GM23248 (cell line): ENCODE measurements around the gene CEP57. TPM values are rescaled to one million over a fixed set of nuclear protein-coding genes. Genes with fewer than 3 reads are reported as not detected.

Experiments
- DNase-seq: peaks from one replicate; pipeline ENCODE4 v3.0.0-alpha.2; 2015
- H2AFZ ChIP-seq: fragments of 200-600 bp; sonication (generic); 2 replicates; pipeline ENCODE4 v1.6.1; 2016; ENCODE audit warnings: antibody characterized with exemption
- H3F3A ChIP-seq: fragments of 200-600 bp; sonication (generic); 2 replicates; pipeline ENCODE4 v1.6.1; 2016; ENCODE audit warnings: mild to moderate bottlenecking, antibody characterized with exemption, mixed run types; ENCODE audit not compliant: insufficient read depth
- H3K27ac ChIP-seq: fragments of 200-600 bp; sonication (generic); 2 replicates; pipeline ENCODE4 v1.5.1; 2016; ENCODE audit warnings: mild to moderate bottlenecking
- H3K27me3 ChIP-seq: fragments of 200-600 bp; sonication (generic); replicated peaks from 2 replicates; pipeline ENCODE4 v1.6.1; 2016; ENCODE audit warnings: mild to moderate bottlenecking; ENCODE audit not compliant: insufficient read depth
- H3K36me3 ChIP-seq: fragments of 200-600 bp; sonication (generic); 2 replicates; pipeline ENCODE4 v1.6.1; 2016; ENCODE audit warnings: low read depth, mild to moderate bottlenecking
- H3K4me1 ChIP-seq: fragments of 200-600 bp; sonication (generic); 2 replicates; pipeline ENCODE4 v1.6.1; 2016; ENCODE audit warnings: mild to moderate bottlenecking; ENCODE audit not compliant: insufficient read depth
- H3K4me2 ChIP-seq: fragments of 200-600 bp; sonication (generic); one replicate; pipeline ENCODE4 v1.6.1; 2016; ENCODE audit warnings: mild to moderate bottlenecking; ENCODE audit not compliant: unreplicated experiment
- H3K4me3 ChIP-seq: fragments of 200-600 bp; sonication (generic); 2 replicates; pipeline ENCODE4 v1.5.1; 2016; ENCODE audit warnings: mild to moderate bottlenecking
- H3K79me2 ChIP-seq: fragments of 200-600 bp; sonication (generic); 2 replicates; pipeline ENCODE4 v1.6.1; 2016; ENCODE audit warnings: mild to moderate bottlenecking; ENCODE audit not compliant: insufficient read depth
- H3K9ac ChIP-seq: fragments of 200-600 bp; sonication (generic); 2 replicates; pipeline ENCODE4 v1.6.1; 2016; ENCODE audit warnings: mild to moderate bottlenecking
- H3K9me2 ChIP-seq: fragments of 200-600 bp; sonication (generic); 2 replicates; pipeline ENCODE4 v1.6.1; 2016; ENCODE audit warnings: mixed run types, mild to moderate bottlenecking, moderate library complexity; ENCODE audit not compliant: insufficient read depth
- H3K9me3 ChIP-seq: fragments of 200-600 bp; sonication (generic); one replicate; pipeline ENCODE4 v1.6.1; 2017; ENCODE audit warnings: low read depth
- H4K20me1 ChIP-seq: fragments of 200-600 bp; sonication (generic); 2 replicates; pipeline ENCODE4 v1.6.0; 2016; ENCODE audit not compliant: insufficient read depth
- EZH2 ChIP-seq: fragments of 200-600 bp; sonication (generic); IDR thresholded peaks from 2 replicates; pipeline ENCODE4 v1.6.1; 2018; ENCODE audit warnings: antibody characterized with exemption, mild to moderate bottlenecking; ENCODE audit not compliant: insufficient read depth, poor library complexity, severe bottlenecking
- EZH2phosphoT487 ChIP-seq: fragments of 200-600 bp; sonication (generic); IDR thresholded peaks from 2 replicates; pipeline ENCODE4 v1.6.1; 2018; ENCODE audit warnings: antibody characterized with exemption, moderate library complexity, mild to moderate bottlenecking, low read depth; ENCODE audit not compliant: insufficient read depth
- WGBS, 2 experiments: methylation state at CpG; one replicate each; pipeline ENCODE4 v1.1.6; 2015 to 2017; ENCODE audit warnings: low lambda C conversion rate in 2 of 2, low coverage in 1 of 2; ENCODE audit errors: missing lambda C conversion rate in 2 of 2; 5-methylcytosine and 5-hydroxymethylcytosine counted together
- in situ Hi-C: fragments of 300-500 bp; cut with MboI; formaldehyde crosslinking; loops from 2 replicates; pipeline ENCODE4 v1.15.0; 2020
- polyA plus RNA-seq: library from polyadenylated mRNA; unstranded; fragments of >200 nt; fragmentation: Nextera tagmentation; extraction: Ambion mirVana; gene quantifications from 2 replicates; pipeline ENCODE4 v1.2.1, GENCODE V29; 2016
- total RNA-seq: library from RNA; depleted of rRNA; stranded (reverse); fragments of >200 nt; shearing (Covaris generic); gene quantifications from 2 replicates; pipeline ENCODE4 v1.2.3, GENCODE V29; 2014

Gene CEP57
- total and polyA plus RNA-seq, 2 experiments from 2014 or later = 36.5 to 41.1 TPM

DNA sequence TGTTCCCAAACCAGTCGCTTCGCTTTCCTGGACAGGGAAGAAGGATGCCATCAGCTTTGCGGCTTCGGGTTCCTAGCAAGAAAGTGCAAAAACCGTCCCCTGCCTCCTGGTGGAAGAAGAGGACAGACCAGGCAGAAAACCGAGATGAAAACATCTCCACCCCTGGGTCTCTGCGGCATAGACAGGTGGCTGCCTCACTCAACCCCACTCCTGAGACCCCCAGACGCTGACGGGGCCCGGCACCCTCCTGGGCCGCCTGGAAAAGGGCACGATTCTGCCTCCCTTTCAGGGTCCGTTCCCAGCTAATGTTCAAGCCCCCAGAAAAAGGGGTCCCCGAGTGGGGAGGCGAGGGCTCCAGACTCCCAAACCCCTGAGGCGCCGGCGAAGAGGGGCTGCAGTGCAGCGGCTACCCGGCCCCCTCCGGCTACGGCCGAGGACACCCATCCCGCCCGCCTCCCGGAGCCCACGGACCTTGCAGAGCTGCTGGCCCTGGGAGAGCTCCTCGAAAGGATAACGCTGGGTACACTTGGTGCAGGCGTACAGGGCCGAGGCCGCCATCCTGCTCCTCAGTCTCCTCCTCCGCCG is 1.3 kb upstream of the CEP57 start:
- in situ Hi-C loops = no loop called here
- DNase-seq = peak; percentile 79
- H3K9me2 ChIP-seq = no peaks in the 10 kb centered on the region

DNA sequence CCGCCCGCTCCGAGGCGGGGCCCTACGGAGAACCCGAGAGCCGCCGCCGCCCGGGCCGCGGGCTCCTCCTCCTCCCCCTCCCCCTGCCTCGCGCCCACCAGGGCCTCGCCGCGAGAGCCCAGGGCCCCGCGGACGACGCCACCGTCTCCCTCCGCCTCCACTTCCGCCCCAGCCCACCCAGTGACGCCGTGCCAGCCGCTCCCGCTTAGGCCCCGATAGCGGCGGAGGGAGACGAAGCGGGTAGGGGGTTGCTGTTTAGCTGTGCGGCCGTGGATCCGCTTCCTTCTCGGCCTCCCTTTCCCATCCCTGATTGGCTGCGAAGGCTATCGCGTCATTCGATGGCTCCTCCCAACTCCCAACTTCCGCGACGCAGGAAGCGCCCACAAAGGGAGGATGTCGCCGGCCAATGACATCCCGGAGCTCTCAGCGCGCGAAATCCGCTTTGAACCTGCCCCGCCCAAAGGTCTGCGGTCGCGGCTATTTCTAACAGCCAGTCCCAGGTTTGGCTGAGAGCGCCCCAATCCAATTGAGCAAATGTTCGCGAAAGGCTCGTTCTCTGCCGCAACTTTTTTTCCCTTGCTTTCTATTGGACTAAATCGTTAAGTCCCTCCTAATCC is 684 bp upstream of the CEP57 start, which contains the start of gene FAM76B:
FAM76B (minus strand) TSS at position 277 of the 617 bp plus-strand sequence. CDS start 304 bp downstream, outside the sequence.
- DNase-seq = peak; percentile 99
- H2AFZ ChIP-seq = peak within 1 kb of the TSS; percentile 92
- WGBS, 2 experiments = 1 to 3% methylated on average over 27 to 61 of the region's 62 CpGs
- peaks cover 78% of the 10 kb centered on the region for H3K79me2 ChIP-seq
- H3K36me3 ChIP-seq = peaks cover 25% of the 10 kb centered on the region; the same call in 1 of the 2 replicates
- no peak for TF ChIP-seq EZH2phosphoT487
- TF ChIP-seq EZH2 = no peak
- no peaks in the 10 kb centered on the region for H4K20me1 ChIP-seq
- H3K27me3 ChIP-seq = no peaks in the 10 kb centered on the region
- H3K4me3 ChIP-seq = peak within 1 kb of the TSS; percentile 87
- in situ Hi-C loops = no loop called here
- H3K9ac ChIP-seq = peak within 1 kb of the TSS; percentile 96
- H3K9me2 ChIP-seq = no peaks in the 10 kb centered on the region
- H3F3A ChIP-seq = peaks cover 4% of the 10 kb centered on the region; the same call in 1 of the 2 replicates
- H3K4me2 ChIP-seq = peak within 1 kb of the TSS; percentile 93
- peak within 1 kb of the TSS; percentile 96 for H3K27ac ChIP-seq
- H3K9me3 ChIP-seq = no peaks in the 10 kb centered on the region
- H3K4me1 ChIP-seq = peaks cover 13% of the 10 kb centered on the region

More for the DNA sequence above, 1.3 kb upstream of the CEP57 start:
- WGBS, 2 experiments = 0 to 1% methylated on average over 28 to 33 of the region's 34 CpGs
- H3K79me2 ChIP-seq = peaks cover 73% of the 10 kb centered on the region
- H2AFZ ChIP-seq = peak overlapping the region; percentile 92
- H3K4me2 ChIP-seq = peak overlapping the region; percentile 93
- H3K27ac ChIP-seq = peak overlapping the region; percentile 96
- peaks cover 29% of the 10 kb centered on the region; the same call in 1 of the 2 replicates for H3K36me3 ChIP-seq
- H3K27me3 ChIP-seq = no peaks in the 10 kb centered on the region
- TF ChIP-seq EZH2 (no peak), EZH2phosphoT487 (no peak)
- H3K4me1 ChIP-seq = peaks cover 13% of the 10 kb centered on the region
- H3K9ac ChIP-seq = peak overlapping the region; percentile 96
- no peaks in the 10 kb centered on the region for H4K20me1 ChIP-seq
- H3K4me3 ChIP-seq = peak overlapping the region; percentile 87
- no peaks in the 10 kb centered on the region for H3K9me3 ChIP-seq
- peaks cover 4% of the 10 kb centered on the region; the same call in 1 of the 2 replicates for H3F3A ChIP-seq

DNA sequence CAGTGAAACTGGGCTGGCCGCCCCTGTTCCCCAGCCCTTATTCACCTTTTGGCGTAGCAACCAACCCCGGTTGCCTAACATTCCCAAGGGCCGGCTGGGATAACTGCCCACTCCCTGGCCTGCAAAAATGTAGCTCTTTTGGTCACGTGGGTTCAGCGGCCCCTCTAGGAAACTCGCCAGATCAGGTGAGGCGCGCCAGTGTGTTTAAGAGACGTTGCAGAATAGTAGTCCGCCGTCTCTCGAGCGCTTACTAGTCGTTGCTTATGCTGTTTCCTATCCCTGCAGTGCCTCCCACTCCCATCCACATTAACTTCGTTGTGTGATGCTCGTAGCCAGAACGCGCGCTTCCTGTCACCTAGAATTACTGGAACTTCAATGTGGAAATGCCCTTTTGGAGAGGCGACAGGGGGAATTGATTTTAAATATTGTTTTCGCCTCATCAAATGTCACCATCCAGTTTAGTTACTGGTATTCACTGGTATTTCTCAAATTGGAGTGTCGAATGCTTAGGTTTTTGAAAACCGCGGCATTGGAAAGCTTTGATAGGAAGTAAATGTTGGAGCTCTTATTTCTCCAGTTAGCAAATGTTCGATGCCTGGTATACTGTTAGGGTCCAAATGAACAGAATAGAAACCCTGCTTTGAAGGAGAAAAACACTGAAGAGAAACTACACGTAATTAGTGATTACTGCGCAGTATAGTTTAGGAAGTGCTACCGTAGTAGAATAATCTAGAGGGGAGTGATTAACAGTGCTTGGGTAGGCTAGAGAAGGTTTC is 823 bp downstream of the CEP57 start:
- Histone ChIP-seq H3K9ac (peak overlapping the region; percentile 96), H3K4me1 (peaks cover 13% of the 10 kb centered on the region), H3K9me2 (no peaks in the 10 kb centered on the region), H3K9me3 (no peaks in the 10 kb centered on the region), H4K20me1 (no peaks in the 10 kb centered on the region), H3F3A (peaks cover 4% of the 10 kb centered on the region; the same call in 1 of the 2 replicates), H3K79me2 (peaks cover 84% of the 10 kb centered on the region), H2AFZ (peak overlapping the region; percentile 92), H3K36me3 (peaks cover 9% of the 10 kb centered on the region; the same call in 1 of the 2 replicates), H3K27me3 (no peaks in the 10 kb centered on the region), H3K27ac (peak overlapping the region; percentile 96), H3K4me2 (peak overlapping the region; percentile 93), H3K4me3 (peak overlapping the region; percentile 87)
- TF ChIP-seq EZH2phosphoT487 = no peak
- no peak for TF ChIP-seq EZH2
- 16 to 19% methylated on average over 29 of the region's 29 CpGs for WGBS, 2 experiments
- peak; percentile 64 for DNase-seq
- in situ Hi-C loops = no loop called here

DNA sequence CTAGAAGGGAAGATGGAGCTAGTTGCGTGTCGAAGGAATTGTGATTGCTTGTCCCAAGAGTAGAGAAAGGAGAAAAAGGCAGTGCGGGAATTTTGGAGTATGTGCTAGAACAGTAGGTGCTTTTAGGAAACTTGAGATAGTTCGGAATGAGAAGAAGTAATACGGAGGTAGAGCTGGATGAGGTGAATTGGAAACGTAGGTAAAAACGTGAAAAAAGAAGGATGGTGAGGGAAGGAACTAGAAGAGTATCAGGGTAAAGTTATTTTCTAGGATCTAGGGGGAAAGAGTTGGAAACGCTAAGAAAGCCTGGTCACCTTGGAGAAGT is 1.4 kb downstream of the CEP57 start:
- H3K27ac ChIP-seq = no peak overlapping the region
- 87 to 92% methylated on average over 8 of the region's 8 CpGs for WGBS, 2 experiments

More for the DNA sequence above, 1.4 kb downstream of the CEP57 start:
- in situ Hi-C loops = no loop called here
- Histone ChIP-seq H3K4me2 (peak overlapping the region; percentile 93), H3K79me2 (peaks cover 85% of the 10 kb centered on the region), H3K9me3 (no peaks in the 10 kb centered on the region), H3K9me2 (no peaks in the 10 kb centered on the region), H3K27me3 (no peaks in the 10 kb centered on the region), H3K36me3 (peaks cover 4% of the 10 kb centered on the region; the same call in 1 of the 2 replicates), H3K4me3 (peak overlapping the region; percentile 87), H3F3A (peaks cover 4% of the 10 kb centered on the region; the same call in 1 of the 2 replicates), H3K9ac (no peak overlapping the region), H4K20me1 (no peaks in the 10 kb centered on the region), H2AFZ (0 out of 2 replicates have a peak overlapping the region, but pooled peaks have one; percentile 92), H3K4me1 (peaks cover 13% of the 10 kb centered on the region)
- TF ChIP-seq EZH2 = no peak
- no peak for TF ChIP-seq EZH2phosphoT487
- no peak for DNase-seq
